Stimulated activated CD8-positive, alpha-beta memory T cell treated with anti-CD3 and anti-CD28 coated beads, Interleukin-15, amount 100 ng/mL, for 24 hours (primary cell): ENCODE data around the gene DAP.
"Not testable (repeated sequence)": the region's sequence is repeated elsewhere in the genome, so short reads cannot be mapped to it uniquely, and the experiment has no call there.

Experiments
- DNase-seq: peaks from one replicate; pipeline ENCODE4 v3.0.0-alpha.2; 2020; ENCODE audit warnings: low read depth

The DAP gene

GRCh38 chr5:10631316-10631996, 129.6 kb downstream of the DAP start:
- no peak for DNase-seq

- DNase-seq = not testable (repeated sequence)
Measured at GRCh38 chr5:10630744-10631143, 130.3 kb downstream of the DAP start.

GRCh38 chr5:10630126-10630525, 130.9 kb downstream of the DAP start:
- DNase-seq = no peak

GRCh38 chr5:10629682-10630081, 131.4 kb downstream of the DAP start:
- DNase-seq = no peak
